Activated CD4-positive, alpha-beta T cell treated with anti-CD3 and anti-CD28 coated beads for 36 hours (primary cell): ENCODE results near the gene NCCRP1. TPM values are rescaled to one million over a fixed set of nuclear protein-coding genes. Genes with fewer than 3 reads are reported as not detected.

ENCODE experiments used
- ATAC-seq: fragments of 200-7000 bp; cut with Tn5 transposase; one replicate; pipeline ENCODE4 v1.10.0; 2021; ENCODE audit warnings: mild to moderate bottlenecking, moderate library complexity
- CTCF ChIA-PET: fragments of 350-600 bp; sonication (Branson Sonifier 250); formaldehyde crosslinking; loops from one replicate; lab custom pipeline; 2021; ENCODE audit warnings: antibody characterized with exemption; lab: Charles Lee
- POLR2A ChIA-PET: fragments of 350-600 bp; sonication (Branson Sonifier 250); formaldehyde crosslinking; loops from one replicate; lab custom pipeline; 2021; ENCODE audit warnings: antibody characterized with exemption, inconsistent platforms; lab: Charles Lee
- DNase-seq: peaks from one replicate; pipeline ENCODE4 v3.0.0-alpha.2; 2020
- H3K27ac Mint-ChIP-seq: one replicate; pipeline ENCODE4 v1.8.0; 2021; ENCODE audit warnings: mixed read lengths
- H3K27me3 Mint-ChIP-seq: one replicate; pipeline ENCODE4 v1.8.0; 2021; ENCODE audit warnings: mixed read lengths
- H3K36me3 Mint-ChIP-seq: one replicate; pipeline ENCODE4 v1.8.0; 2021; ENCODE audit warnings: low read depth, mixed read lengths
- H3K4me1 Mint-ChIP-seq: one replicate; pipeline ENCODE4 v1.8.0; 2021; ENCODE audit warnings: mixed read lengths
- H3K4me3 Mint-ChIP-seq: one replicate; pipeline ENCODE4 v1.8.0; 2021; ENCODE audit warnings: mild to moderate bottlenecking, moderate library complexity, mixed read lengths
- H3K9me3 Mint-ChIP-seq: one replicate; pipeline ENCODE4 v1.8.0; 2021; ENCODE audit warnings: low read depth, mixed read lengths
- intact Hi-C, 2 experiments: fragments of 100-400 bp; cut with DNase I in 1 of 2; cut with micrococcal nuclease in 1 of 2; formaldehyde crosslinking; loops; one replicate each; pipeline versions ENCODE4 v1.14.2 to v1.15.1; 2022 to 2024; cut with DNase I, micrococcal nuclease
- total RNA-seq, 2 experiments: library from RNA; stranded (reverse); gene quantifications; one replicate each; pipeline ENCODE4 v1.2.3, GENCODE V29; 2021

NCCRP1 gene
- total RNA-seq, 2 experiments from 2014 or later: not detected

DNA sequence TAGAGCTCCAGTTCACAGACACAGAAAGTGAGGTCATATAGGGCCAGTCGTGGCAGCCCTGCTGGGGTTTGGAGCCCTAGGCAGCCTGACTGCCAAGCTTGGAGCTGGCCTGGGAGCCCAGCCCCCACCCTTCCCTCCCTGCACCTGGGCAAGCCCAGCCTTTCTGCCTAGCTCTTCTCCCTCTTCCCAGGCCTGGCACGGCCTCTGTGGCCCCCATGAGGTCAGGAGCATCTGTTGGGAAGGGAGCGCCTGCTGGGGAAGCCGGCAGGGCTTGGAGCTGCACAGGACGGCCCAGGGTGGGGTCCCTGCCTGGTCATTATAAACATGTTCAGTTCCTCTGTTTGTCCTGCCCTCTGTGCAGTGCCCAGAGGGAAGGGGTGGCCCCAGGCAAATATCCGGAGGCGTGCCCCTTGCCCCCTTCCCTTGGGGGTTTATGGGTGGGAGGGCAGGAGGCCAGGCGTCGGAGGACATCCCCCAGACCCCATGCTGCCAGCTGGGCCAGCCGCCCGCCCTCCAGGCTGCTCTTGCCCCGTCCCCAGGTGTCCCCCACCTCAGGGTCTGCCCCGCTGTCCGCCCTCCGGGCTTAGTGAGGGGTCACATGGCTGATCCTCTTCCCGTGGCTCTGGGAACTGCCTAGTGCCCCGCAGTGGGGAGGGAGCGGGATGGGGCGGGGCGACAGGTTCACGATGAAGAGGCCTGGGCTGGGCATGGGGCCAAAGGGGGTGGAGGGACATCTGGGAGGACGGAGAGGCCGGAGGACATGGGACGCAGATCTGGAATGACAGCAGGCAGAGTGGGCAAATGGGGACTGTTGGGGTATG lies 30.0 kb upstream of the NCCRP1 start:
- Mint-ChIP-seq H3K27me3 (no peaks in the 10 kb centered on the region), H3K36me3 (no peaks in the 10 kb centered on the region), H3K9me3 (no peaks in the 10 kb centered on the region), H3K4me1 (peaks cover 4% of the 10 kb centered on the region), H3K4me3 (no peak overlapping the region), H3K27ac (no peak overlapping the region)
- ChIA-PET POLR2A (no interaction called here), CTCF (interaction anchor here (0.6 kb wide), 1 partner anchor 43 kb away, joined by 3 read pairs; no protein-coding TSS in a partner anchor)
- DNase-seq: no peak
- intact Hi-C loops: no loop called here
- ATAC-seq: no peak

DNA sequence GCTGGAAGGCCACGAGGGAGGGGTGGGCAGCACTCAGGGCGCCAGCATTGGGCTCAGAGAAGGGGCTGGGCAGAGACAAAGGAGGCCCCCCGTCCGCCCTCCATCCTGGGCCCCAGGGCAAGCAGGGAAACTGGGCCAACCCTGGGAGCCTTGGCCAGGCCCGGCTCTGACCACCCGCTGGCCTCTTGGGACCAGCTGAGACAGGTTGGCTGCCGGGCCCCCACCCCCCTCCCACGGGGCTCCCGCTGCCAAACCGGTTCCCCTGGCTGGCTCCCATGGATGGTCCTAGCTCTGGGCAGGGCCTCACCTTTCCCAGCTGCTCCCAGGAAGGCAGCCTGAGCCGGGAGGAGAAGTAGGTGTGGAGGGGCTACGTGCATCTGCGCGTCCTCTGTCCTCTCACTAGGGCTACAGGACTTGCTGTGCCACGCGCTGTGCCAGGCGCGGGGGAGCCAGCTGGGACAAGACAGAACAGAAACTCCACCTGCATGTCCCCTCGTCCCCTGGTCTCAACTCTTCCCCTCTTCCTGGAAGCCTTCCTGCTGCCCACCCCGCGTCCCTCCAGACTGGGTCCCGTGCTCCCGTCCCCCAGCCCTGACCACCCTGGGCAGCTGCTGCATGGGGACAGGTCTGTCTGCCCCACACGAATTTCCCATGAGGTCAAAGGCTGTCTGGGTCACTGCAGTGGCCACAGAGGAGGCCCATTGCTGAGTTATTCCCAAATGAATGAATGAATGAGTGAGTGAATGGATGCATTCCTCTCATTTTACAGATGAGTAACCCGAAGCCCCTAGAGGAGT lies 29.1 kb upstream of the NCCRP1 start:
- Mint-ChIP-seq H3K4me3 (no peak overlapping the region), H3K36me3 (no peaks in the 10 kb centered on the region), H3K9me3 (no peaks in the 10 kb centered on the region), H3K27ac (no peak overlapping the region), H3K4me1 (peaks cover 2% of the 10 kb centered on the region), H3K27me3 (no peaks in the 10 kb centered on the region)
- ChIA-PET POLR2A (no interaction called here), CTCF (no interaction called here)
- DNase-seq: no peak
- intact Hi-C loops: no loop called here
- ATAC-seq: no peak

DNA sequence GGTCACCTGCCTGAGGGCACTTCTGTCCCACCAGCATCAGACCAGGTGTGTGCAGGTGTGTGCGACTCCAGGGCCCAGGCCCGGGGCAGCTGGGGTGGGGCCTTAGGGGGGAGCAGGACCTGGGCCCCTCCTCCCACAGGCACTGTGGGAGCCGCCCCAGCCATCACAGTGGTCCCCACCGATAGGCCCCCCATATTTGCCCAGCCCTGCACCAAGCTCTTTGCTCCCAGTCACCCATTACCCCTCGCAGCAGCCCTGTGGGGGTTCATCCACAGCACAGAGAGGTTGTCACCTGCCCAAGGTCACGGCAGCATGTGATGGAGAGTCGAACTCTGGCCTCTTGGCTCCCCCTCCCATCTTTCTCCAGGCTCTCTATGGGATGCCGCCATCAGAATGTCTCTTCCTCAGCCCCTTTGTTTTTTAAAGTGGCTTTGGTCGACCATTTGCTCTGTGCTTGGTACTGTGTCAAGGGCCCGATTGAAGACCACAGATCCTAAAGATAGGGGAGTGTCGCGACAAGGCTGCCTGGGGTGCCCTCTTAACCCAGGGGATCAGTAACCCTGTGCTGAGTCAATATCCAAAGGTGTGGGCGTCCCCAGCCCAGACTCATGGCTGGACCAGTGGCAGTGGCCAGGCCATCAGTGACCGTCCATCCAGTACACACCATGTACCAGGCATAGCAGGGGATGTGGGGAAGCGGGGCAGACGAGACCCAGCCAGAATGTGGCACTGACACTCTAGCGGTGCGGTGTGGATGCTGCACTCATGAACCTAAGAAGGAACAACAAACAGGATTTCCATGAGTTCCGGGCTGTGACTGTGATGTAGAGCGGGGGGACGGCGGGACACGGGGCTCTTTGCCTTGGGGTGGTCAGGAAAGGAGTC lies 28.3 kb upstream of the NCCRP1 start:
- Mint-ChIP-seq H3K4me3 (no peak overlapping the region), H3K4me1 (no peaks in the 10 kb centered on the region), H3K36me3 (no peaks in the 10 kb centered on the region), H3K27ac (no peak overlapping the region), H3K9me3 (no peaks in the 10 kb centered on the region), H3K27me3 (no peaks in the 10 kb centered on the region)
- CTCF ChIA-PET: no interaction called here
- POLR2A ChIA-PET: no interaction called here
- intact Hi-C loops: no loop called here
- no peak for ATAC-seq
- DNase-seq: no peak

DNA sequence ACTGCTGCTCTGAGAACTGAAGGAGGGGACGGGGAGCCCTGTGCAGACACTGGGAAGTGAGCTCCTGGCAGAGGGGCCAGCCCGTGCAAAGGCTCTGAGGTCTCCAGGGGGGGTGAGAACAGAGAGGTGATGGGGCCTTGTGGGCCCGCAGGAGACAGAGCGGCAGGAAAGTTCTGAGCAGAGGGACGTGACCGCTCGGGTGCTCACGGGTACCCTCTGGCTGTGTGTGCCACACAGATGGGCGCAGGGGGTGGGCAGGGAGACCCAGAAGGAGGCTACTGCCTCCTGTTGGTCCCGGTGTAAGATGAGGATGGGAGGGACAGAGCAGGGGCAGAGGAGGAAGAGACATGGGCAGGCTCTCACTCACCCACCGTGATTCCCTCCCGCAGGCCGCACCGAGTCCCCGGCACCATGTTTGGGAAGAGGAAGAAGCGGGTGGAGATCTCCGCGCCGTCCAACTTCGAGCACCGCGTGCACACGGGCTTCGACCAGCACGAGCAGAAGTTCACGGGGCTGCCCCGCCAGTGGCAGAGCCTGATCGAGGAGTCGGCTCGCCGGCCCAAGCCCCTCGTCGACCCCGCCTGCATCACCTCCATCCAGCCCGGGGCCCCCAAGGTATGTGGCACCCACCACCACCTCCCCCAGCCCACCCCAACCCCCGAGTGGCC lies 27.5 kb upstream of the NCCRP1 start:
- no peak for ATAC-seq
- H3K4me3 Mint-ChIP-seq: no peak overlapping the region
- H3K36me3 Mint-ChIP-seq: no peaks in the 10 kb centered on the region
- intact Hi-C loops: no loop called here
- CTCF ChIA-PET: no interaction called here
- DNase-seq: no peak
- no peaks in the 10 kb centered on the region for H3K4me1 Mint-ChIP-seq
- no peaks in the 10 kb centered on the region for H3K9me3 Mint-ChIP-seq
- POLR2A ChIA-PET: no interaction called here
- H3K27me3 Mint-ChIP-seq: no peaks in the 10 kb centered on the region
- H3K27ac Mint-ChIP-seq: no peak overlapping the region

DNA sequence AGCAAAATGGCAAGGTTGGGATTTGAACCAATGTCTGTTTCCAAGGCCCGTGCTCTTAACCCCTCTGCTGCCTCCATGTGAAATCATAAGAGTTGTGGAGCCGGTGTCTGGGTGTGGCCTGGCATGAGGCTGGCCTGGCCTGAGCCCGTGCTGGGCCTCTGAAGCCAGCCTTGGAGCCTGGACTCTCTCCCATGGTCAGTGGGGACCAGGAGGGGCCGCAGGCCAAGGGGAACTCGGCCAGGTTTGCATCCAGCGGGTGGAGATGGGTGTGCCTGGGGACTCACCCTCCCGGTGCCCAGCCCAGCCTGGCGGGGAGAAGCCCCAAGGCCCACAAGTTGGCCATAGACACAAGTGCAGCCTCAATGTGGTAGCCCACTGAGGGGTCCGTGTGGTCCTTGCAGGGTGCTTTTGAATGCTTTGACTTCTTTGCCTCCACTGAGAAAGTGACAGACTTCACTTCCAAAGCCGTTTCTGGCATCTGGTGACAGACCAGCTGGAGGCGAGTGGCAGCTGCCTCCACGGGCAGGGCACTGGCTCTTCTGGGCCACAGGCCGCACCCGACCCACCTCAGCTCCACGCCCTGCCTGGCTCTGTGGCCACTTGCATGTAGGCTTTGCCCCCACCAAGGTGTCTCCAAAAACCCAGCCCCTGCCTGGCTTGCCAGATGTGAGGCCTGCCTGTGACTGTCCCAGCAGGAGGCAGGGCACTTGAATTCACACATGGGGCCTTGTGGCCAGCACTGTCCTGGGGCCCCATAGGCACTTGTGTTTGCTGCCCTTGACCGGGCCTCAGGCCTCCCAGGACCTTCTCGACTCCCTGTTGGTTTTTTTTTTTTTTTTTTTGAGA lies 26.2 kb upstream of the NCCRP1 start:
- Mint-ChIP-seq H3K4me3 (no peak overlapping the region), H3K9me3 (no peaks in the 10 kb centered on the region), H3K27ac (no peak overlapping the region), H3K27me3 (no peaks in the 10 kb centered on the region), H3K4me1 (no peaks in the 10 kb centered on the region), H3K36me3 (peaks cover 1% of the 10 kb centered on the region)
- intact Hi-C loops: no loop called here
- no peak for ATAC-seq
- ChIA-PET CTCF (interaction anchor here (0.7 kb wide), 1 partner anchor 432 kb away, joined by 4 read pairs; no protein-coding TSS in a partner anchor), POLR2A (interaction anchor here (0.7 kb wide), 1 partner anchor 766 kb away, joined by 5 read pairs; no protein-coding TSS in a partner anchor)
- no peak for DNase-seq

DNA sequence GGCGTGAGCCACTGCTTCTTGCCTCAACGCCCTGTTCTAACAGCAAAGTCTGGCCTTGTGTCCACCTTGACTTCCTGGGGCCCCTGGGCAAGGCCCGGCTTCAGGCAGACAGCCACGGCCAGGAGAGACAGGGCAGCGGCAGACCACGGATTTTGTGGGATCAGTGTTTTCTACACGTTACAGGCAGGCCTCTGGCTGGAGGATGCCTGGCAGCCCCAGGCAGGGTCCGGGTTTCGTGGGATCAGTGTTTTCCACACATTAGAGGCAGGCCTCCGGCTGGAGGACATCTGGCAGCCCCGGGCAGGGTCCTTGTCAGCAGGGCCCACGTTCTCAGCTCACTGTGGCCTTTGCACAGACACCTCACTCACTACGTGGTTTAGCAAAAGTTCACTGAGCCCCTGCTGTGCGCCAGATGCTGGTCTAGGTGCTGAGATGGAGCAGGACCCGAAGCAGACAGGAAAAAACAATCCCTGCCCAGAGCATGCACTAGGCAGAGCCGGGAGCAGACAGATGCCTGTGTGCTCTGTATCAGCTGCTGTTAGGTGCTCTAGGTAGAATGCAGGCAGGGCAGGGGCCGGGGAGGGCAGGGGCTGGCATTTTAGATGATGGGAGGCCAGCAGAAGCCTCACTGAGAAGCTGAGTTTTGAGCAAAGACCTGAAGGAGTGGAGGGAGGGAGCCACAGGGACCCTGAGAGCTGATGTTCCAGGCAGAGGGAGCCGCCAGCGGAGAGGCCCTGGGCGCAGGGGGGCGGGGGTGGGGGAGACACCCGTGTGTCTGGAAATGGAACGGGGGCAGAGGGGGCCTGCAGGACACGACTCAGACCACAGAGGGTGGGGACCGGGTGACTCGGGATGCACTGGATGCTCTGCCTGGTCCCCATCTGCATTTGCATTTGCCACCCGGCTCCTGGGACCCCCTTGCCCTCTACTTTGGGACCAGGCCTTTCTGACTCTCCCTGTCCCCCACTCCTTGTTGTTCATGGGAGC lies 25.0 kb upstream of the NCCRP1 start:
- H3K9me3 Mint-ChIP-seq: no peaks in the 10 kb centered on the region
- no peak overlapping the region for H3K27ac Mint-ChIP-seq
- H3K4me3 Mint-ChIP-seq: no peak overlapping the region
- POLR2A ChIA-PET: no interaction called here
- H3K27me3 Mint-ChIP-seq: no peaks in the 10 kb centered on the region
- intact Hi-C loops: no loop called here
- no peak for DNase-seq
- no peaks in the 10 kb centered on the region for H3K4me1 Mint-ChIP-seq
- CTCF ChIA-PET: interaction anchor here (0.7 kb wide), 1 partner anchor 433 kb away, joined by 4 read pairs; no protein-coding TSS in a partner anchor
- ATAC-seq: no peak
- peaks cover 1% of the 10 kb centered on the region for H3K36me3 Mint-ChIP-seq

DNA sequence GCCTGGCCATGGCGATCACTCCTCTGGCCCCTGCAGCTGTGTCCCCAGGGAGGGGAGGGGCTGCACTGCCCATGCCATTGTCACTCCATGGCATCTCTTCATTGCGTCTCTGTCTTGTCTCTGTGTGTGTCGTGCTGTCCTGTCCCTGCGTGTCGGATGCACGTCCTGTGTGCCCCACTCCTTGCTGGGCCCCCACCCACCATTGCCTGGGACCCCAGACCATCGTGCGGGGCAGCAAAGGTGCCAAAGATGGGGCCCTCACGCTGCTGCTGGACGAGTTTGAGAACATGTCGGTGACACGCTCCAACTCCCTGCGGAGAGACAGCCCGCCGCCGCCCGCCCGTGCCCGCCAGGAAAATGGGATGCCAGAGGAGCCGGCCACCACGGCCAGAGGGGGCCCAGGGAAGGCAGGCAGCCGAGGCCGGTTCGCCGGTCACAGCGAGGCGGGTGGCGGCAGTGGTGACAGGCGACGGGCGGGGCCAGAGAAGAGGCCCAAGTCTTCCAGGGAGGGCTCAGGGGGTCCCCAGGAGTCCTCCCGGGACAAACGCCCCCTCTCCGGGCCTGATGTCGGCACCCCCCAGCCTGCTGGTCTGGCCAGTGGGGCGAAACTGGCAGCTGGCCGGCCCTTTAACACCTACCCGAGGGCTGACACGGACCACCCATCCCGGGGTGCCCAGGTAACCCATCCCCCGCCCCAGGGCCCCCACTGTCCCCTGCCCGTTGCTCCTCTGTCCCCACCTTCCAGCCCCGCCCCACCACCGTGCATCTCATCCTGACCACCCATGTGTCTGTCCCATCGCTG lies 23.9 kb upstream of the NCCRP1 start:
- Mint-ChIP-seq H3K9me3 (no peaks in the 10 kb centered on the region), H3K4me1 (no peaks in the 10 kb centered on the region), H3K27me3 (no peaks in the 10 kb centered on the region), H3K4me3 (no peak overlapping the region), H3K36me3 (peaks cover 1% of the 10 kb centered on the region), H3K27ac (no peak overlapping the region)
- ChIA-PET POLR2A (no interaction called here), CTCF (no interaction called here)
- intact Hi-C loops: no loop called here
- DNase-seq: no peak
- no peak for ATAC-seq

DNA sequence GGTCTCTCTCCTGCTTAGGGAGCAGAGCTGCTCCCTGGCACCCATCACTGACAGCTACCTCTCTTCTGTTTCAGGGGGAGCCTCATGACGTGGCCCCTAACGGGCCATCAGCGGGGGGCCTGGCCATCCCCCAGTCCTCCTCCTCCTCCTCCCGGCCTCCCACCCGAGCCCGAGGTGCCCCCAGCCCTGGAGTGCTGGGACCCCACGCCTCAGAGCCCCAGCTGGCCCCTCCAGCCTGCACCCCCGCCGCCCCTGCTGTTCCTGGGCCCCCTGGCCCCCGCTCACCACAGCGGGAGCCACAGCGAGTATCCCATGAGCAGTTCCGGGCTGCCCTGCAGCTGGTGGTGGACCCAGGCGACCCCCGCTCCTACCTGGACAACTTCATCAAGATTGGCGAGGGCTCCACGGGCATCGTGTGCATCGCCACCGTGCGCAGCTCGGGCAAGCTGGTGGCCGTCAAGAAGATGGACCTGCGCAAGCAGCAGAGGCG lies 23.2 kb upstream of the NCCRP1 start:
- H3K36me3 Mint-ChIP-seq: peaks cover 6% of the 10 kb centered on the region
- no peaks in the 10 kb centered on the region for H3K9me3 Mint-ChIP-seq
- DNase-seq (no peak), ATAC-seq (no peak)
- ChIA-PET CTCF (no interaction called here), POLR2A (no interaction called here)
- no peak overlapping the region for H3K27ac Mint-ChIP-seq
- H3K4me3 Mint-ChIP-seq: no peak overlapping the region
- no peaks in the 10 kb centered on the region for H3K4me1 Mint-ChIP-seq
- no peaks in the 10 kb centered on the region for H3K27me3 Mint-ChIP-seq
- intact Hi-C loops: no loop called here

DNA sequence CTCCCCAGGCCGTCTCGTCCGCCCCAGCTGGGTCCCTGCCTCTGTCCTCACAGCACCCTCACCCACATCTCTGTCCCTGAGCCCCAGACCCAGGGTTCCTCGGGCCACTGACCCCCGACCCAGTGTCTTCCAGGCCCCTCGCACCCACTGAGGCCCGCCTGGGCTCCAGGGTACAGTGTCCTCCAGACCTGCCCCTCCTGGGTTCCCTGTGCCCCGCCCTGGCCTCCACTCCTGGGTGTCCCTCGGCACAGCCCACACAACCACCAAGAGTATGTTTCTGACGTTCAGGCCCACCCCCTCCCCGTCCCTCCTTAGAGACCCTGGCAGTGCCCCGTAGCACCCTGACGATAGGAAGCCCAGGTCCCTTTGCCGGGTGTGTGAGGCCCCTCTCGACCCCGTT lies 22.6 kb upstream of the NCCRP1 start:
- POLR2A ChIA-PET: no interaction called here
- no peak for ATAC-seq
- no peaks in the 10 kb centered on the region for H3K27me3 Mint-ChIP-seq

More for the DNA sequence above, 22.6 kb upstream of the NCCRP1 start:
- no peak overlapping the region for H3K4me3 Mint-ChIP-seq
- CTCF ChIA-PET: no interaction called here
- H3K4me1 Mint-ChIP-seq: no peaks in the 10 kb centered on the region
- H3K27ac Mint-ChIP-seq: no peak overlapping the region
- intact Hi-C loops: no loop called here
- DNase-seq: no peak
- no peaks in the 10 kb centered on the region for H3K9me3 Mint-ChIP-seq
- peaks cover 6% of the 10 kb centered on the region for H3K36me3 Mint-ChIP-seq
